Measurements from ENCODE around the gene CELA1.

DNA sequence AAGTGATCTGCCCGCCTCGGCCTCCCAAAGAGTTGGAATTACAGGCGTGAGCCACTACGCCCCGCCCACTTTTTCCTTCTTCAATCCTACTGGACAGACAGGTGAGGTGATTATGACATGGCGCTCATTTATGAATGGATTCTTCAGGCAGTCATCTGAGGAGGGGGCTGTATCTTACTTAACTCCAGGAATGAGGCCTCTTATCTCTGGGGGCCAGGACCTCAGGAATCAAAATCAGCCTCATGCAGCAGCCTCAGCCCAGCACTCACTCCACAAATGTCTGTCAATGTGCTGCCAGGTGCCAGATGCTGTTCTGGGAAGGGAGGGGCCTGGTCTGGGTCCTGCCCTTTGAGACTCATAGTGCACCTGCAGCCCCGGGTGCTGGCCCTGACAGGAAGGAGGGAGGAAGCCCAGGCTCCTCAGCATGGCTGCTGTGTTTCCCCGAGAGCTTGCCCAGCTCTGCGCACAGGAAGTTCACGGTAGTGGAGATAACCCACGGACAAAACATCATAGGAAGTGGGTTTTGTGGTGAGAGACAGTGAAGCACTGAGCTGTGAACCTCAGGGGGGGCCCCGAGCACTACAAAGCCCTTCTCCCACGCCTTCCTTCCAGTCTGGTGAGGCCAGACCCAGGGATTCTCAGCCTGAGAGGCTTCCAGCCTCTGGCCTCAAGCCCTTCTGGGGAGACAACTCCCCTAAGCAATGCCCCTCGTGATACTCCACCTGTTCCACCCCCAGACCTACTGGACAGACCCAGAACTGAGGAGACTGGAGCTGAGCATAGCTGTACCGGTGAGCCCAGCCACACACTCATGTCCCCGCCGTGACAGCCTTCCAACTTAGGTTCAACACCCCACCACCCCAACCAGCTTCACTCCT, 22.4 kb upstream of the CELA1 start:
- TF ChIP-seq SIN3A (IDR thresholded peaks at IDR 0.05; ENCODE audit: low read depth, low read length) (no peak), MXI1 (IDR thresholded peaks at IDR 0.05; ENCODE audit: low read depth, low read length) (no peak), CREB1 (IDR thresholded peaks at IDR 0.05; ENCODE audit: low read depth) (peak; percentile 91), NR2C2 (IDR thresholded peaks at IDR 0.05; ENCODE audit: borderline replicate concordance, control insufficient read depth, insufficient read length, low read depth) (no peak), POLR2AphosphoS5 (IDR thresholded peaks at IDR 0.05; ENCODE audit: low read length) (peak; percentile 57; the same call in 1 of the 2 replicates), USF2 (IDR thresholded peaks at IDR 0.05; ENCODE audit: borderline replicate concordance, low read depth, low read length) (no peak), MEF2A (IDR thresholded peaks at IDR 0.05; ENCODE audit: insufficient read depth, low read depth, low read length) (peak; percentile 82), CTCF (IDR thresholded peaks at IDR 0.05 in 2 of 3, conservative IDR thresholded peaks at IDR 0.05 in 1 of 3; ENCODE audit: control insufficient read depth in 2 of 3, extremely low read depth in 1 of 3, insufficient read depth in 1 of 3, low read depth in 3 of 3, low read length in 3 of 3) (no peak), NFYB (IDR thresholded peaks at IDR 0.05; ENCODE audit: insufficient read depth, low read depth, low read length) (no peak)
